Urinary bladder (tissue), 4 donors: ENCODE measurements around the gene KRTAP3-1. TPM values are rescaled to one million over a fixed set of nuclear protein-coding genes. Genes with fewer than 3 reads are reported as not detected.
"Not testable (repeated sequence)": the region's sequence is repeated elsewhere in the genome, so short reads cannot be mapped to it uniquely, and the experiment has no call there.

Experiments used
- DNase-seq: peaks from one replicate; pipeline ENCODE4 v3.0.0-alpha.2; 2015; ENCODE audit errors: extremely low spot score
- H3K27ac ChIP-seq: one replicate; pipeline ENCODE4 v1.5.1; 2013; ENCODE audit warnings: low read depth, mild to moderate bottlenecking, moderate library complexity
- H3K36me3 ChIP-seq: one replicate; pipeline ENCODE4 v1.6.1; 2013; ENCODE audit warnings: mild to moderate bottlenecking, moderate library complexity; ENCODE audit not compliant: insufficient read depth
- H3K4me1 ChIP-seq: one replicate; pipeline ENCODE4 v1.6.1; 2013; ENCODE audit warnings: mild to moderate bottlenecking, moderate library complexity; ENCODE audit not compliant: insufficient read depth
- H3K4me3 ChIP-seq: one replicate; pipeline ENCODE4 v1.5.1; 2013; ENCODE audit warnings: low read depth, low read length
- WGBS: extraction: QIAGEN DNeasy Blood & Tissue Kit; methylation state at CpG from one replicate; pipeline ENCODE4 v1.1.7; 2013; 5-methylcytosine and 5-hydroxymethylcytosine counted together
- polyA plus RNA-seq: library from polyadenylated mRNA; stranded (reverse); fragments of 200-250 nt; gene quantifications from one replicate; pipeline ENCODE4 v1.2.3, GENCODE V29; 2013
- total RNA-seq: library from RNA; depleted of rRNA; stranded (reverse); fragments of >200 nt; gene quantifications from one replicate; pipeline ENCODE4 v1.2.3, GENCODE V29; 2014
- donor health status: healthy with polysubstance abuse.
- donor health status: healthy.

KRTAP3-1 gene
- total and polyA plus RNA-seq, 2 donors: not detected

- no peaks in the 10 kb centered on the region for H3K36me3 ChIP-seq
- DNase-seq: no peak
- WGBS: 40% methylated on average over 4 of the region's 4 CpGs
- H3K4me3 ChIP-seq: no peak overlapping the region
- no peaks in the 10 kb centered on the region for H3K4me1 ChIP-seq
- no peak overlapping the region for H3K27ac ChIP-seq
These were observed 403 bp upstream of the KRTAP3-1 start for GRCh38 chr17:41009301-41009760.

- no peak for DNase-seq
- H3K4me3 ChIP-seq: no peak overlapping the region
- H3K4me1 ChIP-seq: no peaks in the 10 kb centered on the region
- H3K27ac ChIP-seq: no peak overlapping the region
- 84% methylated on average over 3 of the region's 3 CpGs for WGBS
- H3K36me3 ChIP-seq: no peaks in the 10 kb centered on the region
These were observed 4.5 kb downstream of the KRTAP3-1 start for GRCh38 chr17:41004397-41004796.

DNA sequence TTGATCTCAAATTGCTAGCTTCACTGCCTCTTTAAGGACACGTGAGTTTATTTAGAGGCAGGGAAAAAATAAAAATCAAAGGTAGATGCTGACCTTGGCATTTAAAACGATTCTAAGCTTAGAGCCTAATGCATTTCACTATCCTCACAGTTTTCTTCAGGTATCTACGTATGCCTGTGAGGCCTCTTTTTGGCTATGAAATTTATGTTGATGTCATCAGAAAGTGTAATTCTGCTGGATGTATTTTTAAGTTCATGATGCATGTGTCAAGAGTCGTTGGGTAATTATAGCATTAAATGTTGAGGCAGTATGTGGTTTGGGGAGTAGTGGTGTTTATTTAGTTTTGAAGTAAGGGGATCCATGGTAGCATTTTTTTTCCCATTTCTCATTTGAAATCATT, 5.0 kb downstream of the KRTAP3-1 start:
- 66% methylated on average over 4 of the region's 4 CpGs for WGBS
- Histone ChIP-seq H3K36me3 (no peaks in the 10 kb centered on the region), H3K4me3 (no peak overlapping the region), H3K27ac (no peak overlapping the region), H3K4me1 (no peaks in the 10 kb centered on the region)
- no peak for DNase-seq

DNA sequence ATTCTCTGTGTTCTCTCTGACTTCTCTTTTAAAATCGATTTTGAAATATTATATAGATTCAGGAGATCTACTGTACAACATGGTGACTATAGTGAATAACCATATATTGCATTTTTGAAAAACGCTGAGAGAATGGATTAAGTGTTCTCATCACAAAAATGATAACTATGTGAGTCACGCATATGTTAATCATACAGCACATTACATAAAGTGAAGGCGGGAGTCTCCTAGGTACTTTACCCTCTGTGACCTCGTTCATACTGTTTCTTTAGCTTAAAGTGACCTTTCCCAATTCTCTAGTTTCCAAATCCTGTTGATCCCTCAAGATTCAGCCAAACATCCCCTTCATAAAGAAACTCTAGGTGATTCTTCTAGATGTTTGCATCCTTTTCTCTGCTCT, 6.1 kb downstream of the KRTAP3-1 start:
- Histone ChIP-seq H3K4me1 (no peaks in the 10 kb centered on the region), H3K36me3 (no peaks in the 10 kb centered on the region), H3K4me3 (no peak overlapping the region), H3K27ac (no peak overlapping the region)
- no peak for DNase-seq
- WGBS: 39% methylated on average over 5 of the region's 5 CpGs

- Histone ChIP-seq H3K27ac (no peak overlapping the region), H3K4me3 (no peak overlapping the region), H3K4me1 (no peaks in the 10 kb centered on the region), H3K36me3 (no peaks in the 10 kb centered on the region)
- WGBS: 75% methylated on average over 4 of the region's 4 CpGs
- no peak for DNase-seq
These were observed 7.1 kb downstream of the KRTAP3-1 start for GRCh38 chr17:41001795-41002194.

- not testable (repeated sequence) for DNase-seq
These were observed 9.4 kb downstream of the KRTAP3-1 start, which contains the start of gene KRTAP3-2 for GRCh38 chr17:40999563-40999962. Gene KRTAP3-2 (minus strand): TSS chr17:40999906. CDS start chr17:40999853, 53 bp downstream.

GRCh38 chr17:40997361-40997760, 11.6 kb downstream of the KRTAP3-1 start:
- Histone ChIP-seq H3K4me1 (no peaks in the 10 kb centered on the region), H3K27ac (no peak overlapping the region), H3K4me3 (no peak overlapping the region), H3K36me3 (no peaks in the 10 kb centered on the region)
- 67% methylated on average over 2 of the region's 2 CpGs for WGBS
- DNase-seq: no peak

More at GRCh38 chr17:40999563-40999962, 9.4 kb downstream of the KRTAP3-1 start, which contains the start of gene KRTAP3-2:
- not testable (repeated sequence) for H3K36me3 ChIP-seq, H3K4me1 ChIP-seq, H3K4me3 ChIP-seq, H3K27ac ChIP-seq
- 88% methylated on average over 6 of the region's 6 CpGs for WGBS

GRCh38 chr17:40996829-40997228, 12.1 kb downstream of the KRTAP3-1 start:
- Histone ChIP-seq H3K4me3 (no peak overlapping the region), H3K36me3 (no peaks in the 10 kb centered on the region), H3K4me1 (no peaks in the 10 kb centered on the region), H3K27ac (no peak overlapping the region)
- DNase-seq: no peak
- 72% methylated on average over 4 of the region's 4 CpGs for WGBS

DNA sequence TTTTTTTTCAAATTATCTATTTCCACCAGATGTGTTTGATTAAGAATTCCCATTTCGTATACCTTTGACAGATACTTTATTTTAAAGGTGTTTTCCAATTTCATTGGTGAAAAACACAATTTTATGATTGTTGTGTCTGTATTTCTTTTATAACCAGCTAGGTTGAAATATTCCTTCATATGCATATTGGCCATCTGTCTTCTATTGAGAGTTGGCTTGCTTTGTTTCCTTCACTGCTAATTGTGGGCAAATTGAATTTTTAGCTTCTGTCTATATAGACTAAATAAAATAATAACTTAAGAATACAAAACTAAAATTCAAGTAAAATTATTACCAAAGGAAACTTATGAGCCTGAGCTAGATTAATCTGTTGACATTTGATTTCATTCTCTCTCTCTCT, 13.8 kb downstream of the KRTAP3-1 start:
- H3K4me1 ChIP-seq: no peaks in the 10 kb centered on the region
- 33% methylated on average over 1 of the region's 1 CpG for WGBS
- no peak for DNase-seq

GRCh38 chr17:40993839-40994238, 15.1 kb downstream of the KRTAP3-1 start, which contains the start of gene KRTAP3-3:
Gene KRTAP3-3 (minus strand): TSS chr17:40994164. CDS start chr17:40994097, 67 bp downstream.
- Histone ChIP-seq H3K27ac (no peak within 1 kb of the TSS), H3K36me3 (no peaks in the 10 kb centered on the region), H3K4me1 (no peaks in the 10 kb centered on the region), H3K4me3 (no peak within 1 kb of the TSS)
- WGBS: 19% methylated on average over 4 of the region's 4 CpGs
- no peak for DNase-seq

More for the DNA sequence above, 13.8 kb downstream of the KRTAP3-1 start:
- no peak overlapping the region for H3K27ac ChIP-seq
- H3K4me3 ChIP-seq: no peak overlapping the region
- no peaks in the 10 kb centered on the region for H3K36me3 ChIP-seq

DNA sequence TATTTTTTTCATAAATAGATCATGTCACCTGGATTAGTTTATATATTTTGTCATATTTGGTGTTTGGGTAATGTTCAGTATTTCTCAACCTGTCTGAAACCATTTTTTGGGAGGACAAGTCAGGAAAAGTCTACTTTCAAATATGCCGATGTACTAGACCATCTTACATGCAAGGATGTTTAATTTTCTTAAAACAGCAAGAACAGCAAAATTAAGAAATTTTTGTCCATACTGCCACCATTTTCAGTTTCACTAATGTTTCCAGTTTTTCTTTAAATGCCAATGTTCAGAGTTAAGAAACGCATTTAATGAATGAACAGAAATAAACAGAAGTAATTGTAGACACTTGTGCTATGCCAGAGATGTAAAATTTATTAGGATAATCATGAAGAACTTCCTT, 15.8 kb downstream of the KRTAP3-1 start:
- WGBS: 88% methylated on average over 2 of the region's 2 CpGs
- Histone ChIP-seq H3K27ac (no peak overlapping the region), H3K4me3 (no peak overlapping the region), H3K36me3 (no peaks in the 10 kb centered on the region), H3K4me1 (no peaks in the 10 kb centered on the region)
- no peak for DNase-seq

DNA sequence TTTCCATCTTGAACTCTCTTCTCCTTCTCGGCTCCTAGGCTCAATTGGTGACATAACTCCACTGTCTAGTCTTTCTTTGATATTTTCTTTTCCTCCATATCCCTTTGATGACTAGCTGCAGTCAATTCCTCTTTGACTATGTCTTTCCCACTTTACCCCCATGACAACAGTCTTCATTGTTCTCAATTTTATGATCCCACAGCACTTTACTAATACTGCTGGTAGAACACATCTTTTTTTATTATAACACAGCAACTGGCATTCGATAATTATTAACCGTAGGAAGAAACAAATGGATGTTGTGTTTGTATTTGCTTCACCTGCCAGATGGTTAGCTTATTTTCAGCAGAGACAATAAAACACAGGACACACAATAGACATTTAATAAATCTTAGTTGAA, 16.3 kb downstream of the KRTAP3-1 start:
- DNase-seq: no peak
- H3K4me1 ChIP-seq: no peaks in the 10 kb centered on the region
- H3K4me3 ChIP-seq: no peak overlapping the region
- H3K36me3 ChIP-seq: no peaks in the 10 kb centered on the region
- H3K27ac ChIP-seq: no peak overlapping the region
- 81% methylated on average over 3 of the region's 3 CpGs for WGBS

DNA sequence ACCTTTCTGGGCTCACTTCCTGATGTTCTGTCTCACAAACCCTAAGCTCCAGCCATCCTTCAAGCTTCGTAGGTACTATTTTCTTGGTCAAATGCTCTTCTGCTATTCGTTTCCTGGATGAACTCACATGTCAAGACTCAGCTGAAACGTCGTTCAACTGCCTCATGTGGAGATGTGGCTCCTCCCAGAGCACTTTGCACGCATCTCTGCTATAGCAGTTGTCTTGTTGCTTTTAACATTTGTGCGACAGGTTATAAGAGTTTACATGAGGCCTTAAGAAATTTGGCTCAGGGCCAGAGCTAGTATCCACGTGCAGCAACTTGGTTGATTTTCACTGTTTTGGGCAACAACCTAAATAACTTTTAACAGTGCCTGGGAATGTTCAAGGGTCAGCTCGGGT, 22.0 kb downstream of the KRTAP3-1 start:
- Histone ChIP-seq H3K4me3 (no peak overlapping the region), H3K4me1 (no peaks in the 10 kb centered on the region), H3K27ac (no peak overlapping the region), H3K36me3 (no peaks in the 10 kb centered on the region)
- no peak for DNase-seq
- 47% methylated on average over 8 of the region's 8 CpGs for WGBS

GRCh38 chr17:40984226-40984625, 24.7 kb downstream of the KRTAP3-1 start, which contains the start of gene KRT40:
Gene KRT40 (minus strand): TSS chr17:40984326. CDS start chr17:40984273, 53 bp downstream.
- WGBS: 17% methylated on average over 3 of the region's 3 CpGs
- Histone ChIP-seq H3K4me1 (no peaks in the 10 kb centered on the region), H3K36me3 (no peaks in the 10 kb centered on the region), H3K27ac (no peak within 1 kb of the TSS), H3K4me3 (no peak within 1 kb of the TSS)
- DNase-seq: no peak

- no peak for DNase-seq
- WGBS: 49% methylated on average over 5 of the region's 5 CpGs
- H3K27ac ChIP-seq: no peak overlapping the region
- no peaks in the 10 kb centered on the region for H3K36me3 ChIP-seq
- no peak overlapping the region for H3K4me3 ChIP-seq
- H3K4me1 ChIP-seq: no peaks in the 10 kb centered on the region
These were observed 27.8 kb downstream of the KRTAP3-1 start for GRCh38 chr17:40981115-40981514.
